Tibial artery (tissue), 4 donors: Measurements from ENCODE around the gene OR51T1.

Source experiments
- DNase-seq, 2 donors: peaks; one replicate each; pipeline ENCODE4 v3.0.0-alpha.2; 2019
- H3K27ac ChIP-seq, 2 donors: fragments of 200-600 bp; sonication (generic) in 1 of 2; 1 replicate in 1 of 2; 2 replicates in 1 of 2; pipeline ENCODE4 v1.5.1; 2018 to 2019; ENCODE audit warnings: mild to moderate bottlenecking in 1 of 2
- H3K27me3 ChIP-seq, 2 donors: fragments of 200-600 bp; sonication (generic) in 1 of 2; one replicate each; pipeline versions ENCODE4 v1.5.1 to v1.6.0; 2016 to 2019
- H3K36me3 ChIP-seq, 3 donors: fragments of 200-600 bp; sonication (generic) in 2 of 3; one replicate each; pipeline ENCODE4 v1.5.1; 2016 to 2019; ENCODE audit warnings: mild to moderate bottlenecking in 2 of 3
- H3K4me1 ChIP-seq, 4 donors: fragments of 200-600 bp; sonication (generic) in 2 of 4; 1 replicate in 3 of 4; 2 replicates in 1 of 4; pipeline ENCODE4 v1.5.1; 2016 to 2019
- H3K4me3 ChIP-seq, 2 donors: fragments of 200-600 bp; sonication (generic) in 1 of 2; 1 replicate in 1 of 2; 2 replicates in 1 of 2; pipeline ENCODE4 v1.5.1; 2018 to 2019; ENCODE audit warnings: mild to moderate bottlenecking in 2 of 2
- H3K9me3 ChIP-seq, 3 donors: fragments of 200-600 bp; sonication (generic) in 1 of 3; one replicate each; pipeline ENCODE4 v1.5.1; 2016 to 2019
- CTCF ChIP-seq, 2 experiments: fragments of 200-600 bp in 1 of 2; fragments of 450-650 bp in 1 of 2; IDR thresholded peaks; one replicate each; pipeline ENCODE4 v1.5.1; 2017 to 2019; ENCODE audit warnings: antibody characterized with exemption in 2 of 2, mild to moderate bottlenecking in 1 of 2, moderate library complexity in 1 of 2
- intact Hi-C: fragments of 100-400 bp; cut with DNase I; formaldehyde crosslinking; loops from one replicate; pipeline ENCODE4 v1.15.0; 2023; ENCODE audit warnings: low total_unique reads

Gene OR51T1

DNA sequence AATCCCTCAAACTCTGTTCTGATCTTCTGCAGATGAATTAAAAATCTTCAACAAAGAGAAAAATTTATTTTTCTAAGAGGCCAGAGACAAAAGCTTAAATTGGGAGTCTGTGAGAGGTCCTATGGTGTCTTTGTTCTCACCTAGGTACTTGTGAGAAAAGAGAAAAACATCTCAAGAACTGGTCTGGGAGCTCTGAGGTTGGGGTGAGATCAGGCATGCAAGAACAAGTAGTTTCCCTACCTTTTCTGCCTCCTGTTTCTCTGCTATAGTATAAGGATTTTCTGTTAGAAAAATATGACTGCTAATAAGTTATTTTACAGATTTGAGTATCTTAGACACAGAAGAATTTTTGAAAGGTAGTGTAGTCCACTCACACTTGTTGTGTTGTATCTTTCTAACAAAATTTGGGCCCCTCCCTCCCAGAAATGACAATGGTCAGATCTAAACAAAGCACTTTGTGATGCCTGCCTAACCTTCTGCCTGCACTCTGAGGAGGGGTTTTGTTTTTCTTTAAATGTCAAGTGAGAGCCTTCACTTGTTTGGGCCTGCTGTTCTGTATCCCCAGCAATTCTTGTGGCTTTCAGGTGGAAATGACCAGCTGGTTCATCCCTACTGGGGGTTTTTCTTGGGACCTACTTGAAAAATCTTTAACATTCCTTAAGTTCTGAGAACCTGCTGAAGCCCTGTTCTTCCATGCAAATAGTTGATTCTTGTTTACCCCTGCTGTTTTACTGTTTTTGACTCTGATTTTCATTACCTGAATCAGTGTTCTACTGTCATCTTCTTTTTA lies 19.1 kb upstream of the OR51T1 start:
- no peaks in the 10 kb centered on the region for H3K36me3 ChIP-seq
- no peaks in the 10 kb centered on the region for H3K27me3 ChIP-seq
- no peak overlapping the region for H3K4me3 ChIP-seq
- H3K9me3 ChIP-seq: no peaks in the 10 kb centered on the region
- no peak overlapping the region for H3K27ac ChIP-seq
- DNase-seq: no peak
- TF ChIP-seq CTCF (IDR thresholded peaks at IDR 0.05): no peak
- intact Hi-C loops: no loop called here
- H3K4me1 ChIP-seq: no peaks in the 10 kb centered on the region

- Histone ChIP-seq H3K4me3 (no peak overlapping the region), H3K4me1 (no peaks in the 10 kb centered on the region), H3K9me3 (no peaks in the 10 kb centered on the region), H3K36me3 (no peaks in the 10 kb centered on the region), H3K27me3 (no peaks in the 10 kb centered on the region), H3K27ac (no peak overlapping the region)
- TF ChIP-seq CTCF (IDR thresholded peaks at IDR 0.05): no peak
- no peak for DNase-seq
- intact Hi-C loops: no loop called here
Measured at GRCh38 chr11:4863876-4864275, 17.8 kb upstream of the OR51T1 start.

DNA sequence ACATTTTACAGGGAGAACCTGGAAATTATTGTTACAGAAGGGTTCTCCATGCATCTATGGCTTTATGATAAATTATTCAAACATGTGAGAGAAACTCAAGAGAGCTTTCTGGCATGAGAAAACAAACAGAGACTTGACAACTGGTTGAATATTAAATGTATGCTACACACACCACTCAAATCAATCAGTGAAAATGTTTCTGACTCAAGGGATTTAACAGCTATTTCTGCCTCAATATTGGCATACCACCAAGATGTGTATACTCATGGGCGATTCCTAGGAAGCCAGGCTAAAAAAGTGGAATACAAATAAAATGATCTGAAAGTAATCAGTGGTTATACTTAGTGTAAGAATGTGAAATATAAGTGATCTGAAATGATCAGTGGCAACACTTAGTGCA lies 15.8 kb upstream of the OR51T1 start:
- no peak for TF ChIP-seq CTCF (IDR thresholded peaks at IDR 0.05)
- Histone ChIP-seq H3K27ac (no peak overlapping the region), H3K36me3 (no peaks in the 10 kb centered on the region), H3K4me3 (no peak overlapping the region), H3K27me3 (no peaks in the 10 kb centered on the region), H3K9me3 (no peaks in the 10 kb centered on the region), H3K4me1 (no peaks in the 10 kb centered on the region)
- DNase-seq: no peak
- intact Hi-C loops: no loop called here

GRCh38 chr11:4881188-4881587 lies 512 bp upstream of the OR51T1 start:
- no peaks in the 10 kb centered on the region for H3K36me3 ChIP-seq
- TF ChIP-seq CTCF (IDR thresholded peaks at IDR 0.05): no peak
- H3K9me3 ChIP-seq: no peaks in the 10 kb centered on the region
- intact Hi-C loops: no loop called here
- DNase-seq: no peak
- H3K27me3 ChIP-seq: no peaks in the 10 kb centered on the region
- no peaks in the 10 kb centered on the region for H3K4me1 ChIP-seq
- H3K27ac ChIP-seq: no peak overlapping the region
- no peak overlapping the region for H3K4me3 ChIP-seq

DNA sequence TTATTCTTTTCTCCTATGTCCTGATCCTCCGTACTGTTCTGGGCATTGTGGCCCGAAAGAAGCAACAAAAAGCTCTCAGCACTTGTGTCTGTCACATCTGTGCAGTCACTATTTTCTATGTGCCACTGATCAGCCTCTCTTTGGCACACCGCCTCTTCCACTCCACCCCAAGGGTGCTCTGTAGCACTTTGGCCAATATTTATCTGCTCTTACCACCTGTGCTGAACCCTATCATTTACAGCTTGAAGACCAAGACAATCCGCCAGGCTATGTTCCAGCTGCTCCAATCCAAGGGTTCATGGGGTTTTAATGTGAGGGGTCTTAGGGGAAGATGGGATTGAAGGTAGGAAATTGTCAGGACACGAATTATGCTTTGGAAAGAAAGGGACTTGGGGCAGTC lies 843 bp downstream of the OR51T1 start:
- no peak for DNase-seq
- H3K36me3 ChIP-seq: no peaks in the 10 kb centered on the region
- no peaks in the 10 kb centered on the region for H3K9me3 ChIP-seq
- H3K27me3 ChIP-seq: no peaks in the 10 kb centered on the region
- intact Hi-C loops: no loop called here
- no peak overlapping the region for H3K4me3 ChIP-seq
- no peak overlapping the region for H3K27ac ChIP-seq
- no peaks in the 10 kb centered on the region for H3K4me1 ChIP-seq
- no peak for TF ChIP-seq CTCF (IDR thresholded peaks at IDR 0.05)

DNA sequence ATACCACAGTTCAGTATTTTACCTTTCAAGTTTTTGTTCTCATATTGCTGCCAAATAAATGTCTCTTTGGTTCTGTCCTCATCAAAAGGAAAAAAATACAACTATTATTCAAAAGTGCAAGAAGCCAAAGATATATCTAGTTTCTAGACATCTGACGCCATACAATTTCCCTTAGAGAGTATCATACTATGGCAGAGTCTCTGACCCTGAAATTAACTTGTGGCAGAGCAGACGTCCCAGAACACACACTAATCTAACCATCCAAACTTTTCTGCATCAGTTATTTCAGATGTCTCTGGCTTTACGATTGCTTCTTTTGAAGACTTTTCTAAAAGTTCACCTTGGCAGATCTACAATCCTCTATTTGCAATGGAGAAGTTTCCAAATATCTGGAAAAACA lies 2.7 kb downstream of the OR51T1 start:
- no peak overlapping the region for H3K27ac ChIP-seq
- intact Hi-C loops: no loop called here

More for the DNA sequence above, 2.7 kb downstream of the OR51T1 start:
- TF ChIP-seq CTCF (IDR thresholded peaks at IDR 0.05): no peak
- no peak overlapping the region for H3K4me3 ChIP-seq
- no peaks in the 10 kb centered on the region for H3K4me1 ChIP-seq
- H3K36me3 ChIP-seq: no peaks in the 10 kb centered on the region
- no peak for DNase-seq
- H3K27me3 ChIP-seq: no peaks in the 10 kb centered on the region
- H3K9me3 ChIP-seq: no peaks in the 10 kb centered on the region
